Diencephalon (tissue), 1 donor: Measurements from ENCODE around the gene POGLUT2. TPM values are rescaled to one million over a fixed set of nuclear protein-coding genes. Genes with fewer than 3 reads are reported as not detected.

Experiments
- total RNA-seq: library from RNA; depleted of rRNA; stranded (reverse); fragments of >200 nt; gene quantifications from one replicate; pipeline ENCODE4 v1.2.3, GENCODE V29; 2014

Gene POGLUT2
- 11.5 TPM for total RNA-seq

DNA sequence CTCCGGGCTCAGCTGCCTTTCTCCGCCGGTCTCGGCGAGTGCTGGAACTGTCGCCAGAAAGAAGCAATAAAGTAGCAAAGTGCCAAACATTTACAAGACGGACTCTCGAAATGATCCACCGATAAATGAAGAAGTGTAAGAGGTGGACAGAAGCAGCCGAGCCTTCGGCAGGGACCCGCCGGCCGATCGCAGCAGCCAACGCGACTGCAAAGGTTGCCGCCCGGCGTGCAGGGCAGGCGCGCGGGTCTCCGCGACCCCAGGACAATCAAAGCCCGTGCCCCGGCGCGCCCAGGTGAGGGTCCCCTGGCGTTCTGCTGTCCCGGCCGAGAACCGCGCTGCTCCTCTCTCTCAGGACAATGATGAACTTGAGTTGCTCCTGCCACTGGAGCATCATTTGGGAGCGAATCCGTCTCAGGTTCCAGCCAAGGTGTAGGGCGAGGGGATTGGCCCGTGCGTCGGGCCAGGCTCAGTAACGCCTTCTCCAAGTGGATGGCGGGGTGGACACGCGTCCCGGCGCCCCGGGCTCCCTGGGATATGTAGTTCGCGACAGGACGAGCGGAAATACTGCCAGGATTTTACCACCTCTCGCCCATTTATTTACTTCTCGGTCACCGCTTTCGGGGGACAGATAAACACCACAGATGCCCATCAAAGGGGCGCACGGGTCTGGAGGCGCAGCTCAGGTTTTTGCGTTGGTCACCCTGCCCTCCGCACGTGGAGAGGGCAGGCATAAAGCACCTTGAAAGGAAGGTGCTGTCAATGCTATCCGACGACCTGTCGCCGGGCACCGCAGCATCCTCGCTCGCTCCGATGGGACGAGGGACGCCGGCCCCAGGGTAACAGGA is at the start of gene POGLUT2, which contains the start of gene BIVM:
Gene POGLUT2, minus strand, starts transcription at position 396 of the 845 bp plus-strand sequence. Its CDS starts 306 bp downstream, at position 90.
Gene BIVM, plus strand, starts transcription at position 539 of the 845 bp plus-strand sequence. CDS start 8,149 bp downstream, outside the sequence.

DNA sequence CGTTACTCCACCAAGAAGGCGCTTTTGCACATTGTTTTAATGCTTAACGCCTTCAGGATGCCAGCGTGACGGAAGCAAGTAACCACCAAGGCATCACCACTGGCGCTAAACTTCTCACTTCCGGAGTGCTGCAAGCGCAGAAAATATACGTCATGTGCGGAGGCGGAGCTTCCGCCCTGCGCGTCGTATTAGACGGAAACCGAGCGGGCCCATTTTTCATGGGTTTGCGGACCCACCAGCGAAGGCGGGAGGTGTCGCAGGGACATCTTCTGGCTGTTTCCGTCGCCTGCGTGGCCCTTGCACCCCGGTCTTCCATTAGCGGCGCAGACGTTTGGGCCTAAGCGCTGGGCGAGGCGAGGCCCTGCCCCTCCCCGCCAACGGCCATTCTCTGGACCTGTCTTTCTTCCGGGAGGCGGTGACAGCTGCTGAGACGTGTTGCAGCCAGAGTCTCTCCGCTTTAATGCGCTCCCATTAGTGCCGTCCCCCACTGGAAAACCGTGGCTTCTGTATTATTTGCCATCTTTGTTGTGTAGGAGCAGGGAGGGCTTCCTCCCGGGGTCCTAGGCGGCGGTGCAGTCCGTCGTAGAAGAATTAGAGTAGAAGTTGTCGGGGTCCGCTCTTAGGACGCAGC is 47.0 kb upstream of the POGLUT2 start, which contains the start of gene ERCC5:
Gene ERCC5, plus strand, starts transcription at position 403 of the 631 bp plus-strand sequence. CDS start 235 bp downstream, outside the sequence.

DNA sequence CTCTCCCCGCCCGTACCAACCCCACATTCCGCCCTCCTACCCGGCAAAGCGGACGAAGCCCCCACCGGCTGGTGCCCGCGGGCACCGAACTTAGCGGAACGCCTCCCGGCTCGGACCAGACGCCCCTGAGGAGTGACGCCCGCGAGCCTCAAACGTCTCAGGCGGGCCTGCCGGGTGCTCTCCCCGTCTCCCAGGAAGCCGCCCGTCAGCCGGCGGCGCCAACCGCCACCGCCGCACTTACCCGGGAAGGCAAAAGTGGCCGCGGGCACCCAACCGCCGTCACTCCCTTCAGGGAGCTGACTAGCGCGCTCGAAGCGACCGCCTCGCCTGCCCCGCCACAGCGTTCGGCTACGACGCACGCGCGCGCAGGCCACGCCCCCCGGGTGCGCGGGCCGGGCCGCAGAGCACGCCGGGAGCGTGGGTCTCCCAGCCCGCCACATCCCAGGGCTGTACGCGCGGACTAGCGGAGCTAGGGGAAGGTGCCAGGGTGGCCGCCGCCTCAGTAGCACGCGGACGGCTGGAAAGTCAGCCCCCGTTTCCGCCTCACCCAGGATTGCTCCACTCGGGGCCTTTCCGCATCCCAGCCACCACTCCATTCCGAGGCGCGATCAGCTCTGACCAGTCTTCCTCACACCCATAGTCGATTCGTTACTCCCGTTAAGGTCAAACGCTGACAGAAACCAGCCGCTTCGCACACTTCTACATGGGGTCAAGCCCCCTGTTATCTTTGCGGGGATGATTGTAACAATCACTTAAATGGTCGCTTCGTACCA is 25.1 kb downstream of the POGLUT2 start, which contains the start of gene TEX30:
Gene TEX30, minus strand, starts transcription at position 346 of the 773 bp plus-strand sequence. CDS start 3,760 bp downstream, outside the sequence.

Other genes starting within 250 kb of the POGLUT2 start
- gene TPP2, start 202.0 kb downstream of the POGLUT2 start, total RNA-seq: 47.5 TPM
- 0.69 TPM for gene METTL21C, start 103.9 kb downstream of the POGLUT2 start, total RNA-seq
- 12.2 TPM for gene TEX30, start 25.2 kb downstream of the POGLUT2 start, total RNA-seq
- 50.3 TPM for gene BIVM, start 143 bp upstream of the POGLUT2 start, total RNA-seq
- 59.7 TPM for gene ERCC5, start 47.1 kb upstream of the POGLUT2 start, total RNA-seq